H1 (cell line): ENCODE data around the gene CYREN. TPM values are rescaled to one million over a fixed set of nuclear protein-coding genes. Genes with fewer than 3 reads are reported as not detected.

Source experiments
- CTCF ChIA-PET: fragments of 300-600 bp; sonication (Branson Sonifier 250); formaldehyde crosslinking; loops from one replicate; lab custom pipeline; 2021; ENCODE audit not compliant: partially characterized antibody; lab: Charles Lee
- POLR2A ChIA-PET: fragments of 300-600 bp; sonication (Branson Sonifier 250); formaldehyde crosslinking; loops from one replicate; lab custom pipeline; 2021; ENCODE audit warnings: inconsistent platforms; ENCODE audit not compliant: partially characterized antibody; lab: Charles Lee
- DNase-seq, 2 experiments: peaks; one replicate each; pipeline versions ENCODE4 v3.0.0 to v3.0.0-alpha.2; 2010 to 2022; ENCODE audit warnings: low spot score in 2 of 2, low read depth in 1 of 2, mixed read lengths in 1 of 2
- FAIRE-seq: peaks from 2 replicates; lab custom pipeline; 2011; peaks lifted over from hg19 to GRCh38; lab: Jason Lieb, UNC
- H2AFZ ChIP-seq: 2 replicates; pipeline ENCODE4 v1.8.1; 2012; ENCODE audit warnings: low read length, inconsistent platforms
- H2AK5ac ChIP-seq: 2 replicates; pipeline ENCODE4 v1.6.1; 2013; ENCODE audit warnings: low read depth, low read length
- H2BK120ac ChIP-seq: replicated peaks from 2 replicates; pipeline ENCODE3; 2013; ENCODE audit warnings: low read depth, low read length, inconsistent platforms
- H2BK12ac ChIP-seq: 2 replicates; pipeline ENCODE4 v1.6.1; 2013; ENCODE audit warnings: low read depth, low read length
- H2BK15ac ChIP-seq: 2 replicates; pipeline ENCODE4 v1.6.1; 2013; ENCODE audit warnings: low read length
- H2BK20ac ChIP-seq: 2 replicates; pipeline ENCODE4 v1.6.1; 2013; ENCODE audit warnings: low read length
- H2BK5ac ChIP-seq: 2 replicates; pipeline ENCODE4 v1.6.1; 2013; ENCODE audit warnings: low read depth, low read length
- H3K14ac ChIP-seq: 2 replicates; pipeline ENCODE4 v1.6.1; 2013; ENCODE audit warnings: inconsistent platforms; ENCODE audit not compliant: insufficient read length
- H3K18ac ChIP-seq: 2 replicates; pipeline ENCODE4 v1.6.1; 2013; ENCODE audit warnings: low read length; ENCODE audit errors: extremely low read depth
- H3K23ac ChIP-seq: 2 replicates; pipeline ENCODE4 v1.6.1; 2013; ENCODE audit warnings: inconsistent platforms; ENCODE audit not compliant: insufficient read length
- H3K23me2 ChIP-seq: 2 replicates; pipeline ENCODE4 v1.6.1; 2013; ENCODE audit warnings: low read depth, low read length
- H3K27ac ChIP-seq: 2 replicates; pipeline ENCODE4 v1.6.1; 2011; ENCODE audit warnings: low read depth, low read length, inconsistent platforms
- H3K27me3 ChIP-seq, 4 experiments: replicated peaks in 1 of 4; 1 replicate in 1 of 4; 2 replicates in 3 of 4; pipeline versions ENCODE4 v1.6.1 to v1.8.1; 2011 to 2013; ENCODE audit warnings: low read length in 3 of 4, mild to moderate bottlenecking in 3 of 4, inconsistent platforms in 2 of 4, mixed read lengths in 2 of 4, moderate library complexity in 1 of 4; ENCODE audit not compliant: control insufficient read depth in 3 of 4, insufficient read depth in 3 of 4; ENCODE audit errors: extremely low read depth in 1 of 4
- H3K36me3 ChIP-seq, 4 experiments: 2 replicates each; pipeline versions ENCODE4 v1.6.1 to v1.8.1; 2011 to 2013; ENCODE audit warnings: mild to moderate bottlenecking in 4 of 4, low read length in 3 of 4, moderate library complexity in 2 of 4, control low read depth in 1 of 4, inconsistent platforms in 1 of 4; ENCODE audit not compliant: insufficient read depth in 4 of 4, control insufficient read depth in 2 of 4
- H3K4ac ChIP-seq: replicated peaks from 2 replicates; pipeline ENCODE3; 2013; ENCODE audit warnings: low read length, low read depth, mixed read lengths, inconsistent platforms; ENCODE audit not compliant: insufficient read length
- H3K4me1 ChIP-seq, 4 experiments: replicated peaks in 1 of 4; 1 replicate in 1 of 4; 2 replicates in 3 of 4; pipeline versions ENCODE4 v1.6.1 to v1.8.1; 2011 to 2013; ENCODE audit warnings: low read length in 3 of 4, inconsistent platforms in 2 of 4, mixed read lengths in 1 of 4; ENCODE audit not compliant: insufficient read depth in 4 of 4, control insufficient read depth in 3 of 4
- H3K4me2 ChIP-seq, 2 experiments: 2 replicates each; pipeline versions ENCODE4 v1.6.1 to v1.8.1; 2011 to 2013; ENCODE audit warnings: low read depth in 2 of 2, low read length in 2 of 2, control low read depth in 1 of 2, inconsistent platforms in 1 of 2, mild to moderate bottlenecking in 1 of 2; ENCODE audit not compliant: insufficient read depth in 1 of 2
- H3K4me3 ChIP-seq, 4 experiments: fragments of 200-600, 300-600 bp in 1 of 4; sonication (generic), shearing (Covaris generic), sonication (Bioruptor Twin) in 1 of 4; 2 replicates each; pipeline versions ENCODE4 v1.5.1 to v1.8.1; 2011 to 2016; ENCODE audit warnings: low read length in 4 of 4, low read depth in 3 of 4, control low read depth in 2 of 4, inconsistent platforms in 2 of 4, mild to moderate bottlenecking in 2 of 4, mixed read lengths in 1 of 4, moderate library complexity in 1 of 4; ENCODE audit not compliant: insufficient read depth in 2 of 4; ENCODE audit errors: extremely low read depth in 1 of 4
- H3K56ac ChIP-seq: replicated peaks from 2 replicates; pipeline ENCODE3; 2013; ENCODE audit warnings: low read depth, mild to moderate bottlenecking, mixed read lengths, low read length, inconsistent platforms; ENCODE audit not compliant: insufficient read length
- H3K79me1 ChIP-seq: 2 replicates; pipeline ENCODE4 v1.6.1; 2013; ENCODE audit warnings: low read depth, low read length, control low read depth
- H3K79me2 ChIP-seq, 2 experiments: 2 replicates each; pipeline versions ENCODE4 v1.6.1 to v1.8.1; 2012 to 2013; ENCODE audit warnings: low read length in 2 of 2, mild to moderate bottlenecking in 2 of 2, inconsistent platforms in 1 of 2; ENCODE audit not compliant: insufficient read depth in 2 of 2, control insufficient read depth in 1 of 2
- H3K9ac ChIP-seq, 4 experiments: replicated peaks in 1 of 4; 1 replicate in 1 of 4; 2 replicates in 3 of 4; pipeline versions ENCODE4 v1.6.1 to v1.8.1; 2011 to 2013; ENCODE audit warnings: low read depth in 3 of 4, low read length in 3 of 4, control low read depth in 2 of 4, mild to moderate bottlenecking in 2 of 4, moderate library complexity in 2 of 4, inconsistent platforms in 1 of 4; ENCODE audit errors: extremely low read depth in 1 of 4
- H3K9me3 ChIP-seq, 2 experiments: 2 replicates each; pipeline versions ENCODE4 v1.6.1 to v1.8.1; 2012 to 2013; ENCODE audit warnings: mild to moderate bottlenecking in 2 of 2, moderate library complexity in 2 of 2, control low read depth in 1 of 2, inconsistent platforms in 1 of 2, low read depth in 1 of 2, low read length in 1 of 2, mixed read lengths in 1 of 2; ENCODE audit not compliant: insufficient read depth in 2 of 2
- H4K20me1 ChIP-seq, 2 experiments: replicated peaks in 1 of 2; 2 replicates each; pipeline versions ENCODE3 to v1.8.1; 2011 to 2013; ENCODE audit warnings: inconsistent platforms in 2 of 2, low read length in 2 of 2, mild to moderate bottlenecking in 1 of 2; ENCODE audit not compliant: insufficient read depth in 2 of 2, control insufficient read depth in 1 of 2
- H4K5ac ChIP-seq: 2 replicates; pipeline ENCODE4 v1.6.1; 2013; ENCODE audit warnings: low read length, low read depth, mixed read lengths, inconsistent platforms; ENCODE audit not compliant: insufficient read length
- H4K8ac ChIP-seq: 2 replicates; pipeline ENCODE4 v1.8.0; 2013; ENCODE audit warnings: mild to moderate bottlenecking, moderate library complexity, low read length, inconsistent platforms; ENCODE audit not compliant: insufficient read depth; ENCODE audit errors: extremely low read depth
- H4K91ac ChIP-seq: replicated peaks from 2 replicates; pipeline ENCODE3; 2013; ENCODE audit warnings: low read length, mixed read lengths, inconsistent platforms; ENCODE audit not compliant: insufficient read length
- ASH2L ChIP-seq: fragments of 200-600, 300-600 bp; sonication (generic); IDR thresholded peaks from one replicate; pipeline ENCODE4 v1.7.1; 2017; ENCODE audit warnings: low read length
- BCL11A ChIP-seq, 2 experiments: IDR thresholded peaks; one replicate each; pipeline ENCODE4 v1.6.1; 2011; ENCODE audit warnings: low read depth in 2 of 2, low read length in 2 of 2, mild to moderate bottlenecking in 2 of 2
- EP300 ChIP-seq, 2 experiments: IDR thresholded peaks; 1 replicate in 1 of 2; 2 replicates in 1 of 2; pipeline ENCODE4 v1.6.1; 2011 to 2012; ENCODE audit warnings: low read depth in 2 of 2, low read length in 2 of 2, mild to moderate bottlenecking in 2 of 2, borderline replicate concordance in 1 of 2, inconsistent platforms in 1 of 2, moderate library complexity in 1 of 2
- HDAC6 ChIP-seq: IDR thresholded peaks from one replicate; pipeline ENCODE4 v1.7.1; 2012; ENCODE audit warnings: low read depth, mild to moderate bottlenecking, inconsistent platforms, low read length, moderate library complexity
- KDM1A ChIP-seq: fragments of 200-600, 300-600 bp; sonication (generic); IDR thresholded peaks from 2 replicates; pipeline ENCODE4 v1.7.1; 2016; ENCODE audit warnings: mild to moderate bottlenecking, low read length, borderline replicate concordance
- RNF2 ChIP-seq: fragments of 200-900, 300-1000 bp; sonication (generic); IDR thresholded peaks from 2 replicates; pipeline ENCODE4 v1.7.1; 2016; ENCODE audit warnings: borderline replicate concordance, low read depth, mild to moderate bottlenecking, antibody characterized with exemption, low read length; ENCODE audit not compliant: poor library complexity, severe bottlenecking; ENCODE audit errors: missing control alignments
- RXRA ChIP-seq: IDR thresholded peaks from 2 replicates; pipeline ENCODE4 v1.6.1; 2011; ENCODE audit warnings: low read depth, mild to moderate bottlenecking, low read length, moderate library complexity; ENCODE audit not compliant: insufficient read depth
- SIX5 ChIP-seq: IDR thresholded peaks from 2 replicates; pipeline ENCODE4 v1.6.1; 2011; ENCODE audit warnings: mild to moderate bottlenecking, low read depth, low read length
- SUZ12 ChIP-seq: fragments of 200-600 bp; sonication (generic); IDR thresholded peaks from 2 replicates; pipeline ENCODE4 v1.6.1; 2012; ENCODE audit warnings: mild to moderate bottlenecking, inconsistent platforms, low read length, moderate library complexity, mixed read lengths
- TEAD4 ChIP-seq: IDR thresholded peaks from 2 replicates; pipeline ENCODE4 v1.6.1; 2012; ENCODE audit warnings: low read depth, low read length, inconsistent platforms, mixed read lengths
- YY1 ChIP-seq: IDR thresholded peaks from 2 replicates; pipeline ENCODE4 v1.6.1; 2011; ENCODE audit warnings: low read depth, mild to moderate bottlenecking, low read length
- WGBS, 2 experiments: shearing (Covaris generic) in 1 of 2; methylation state at CpG; one replicate each; pipeline versions ENCODE4 v1.1.6 to v1.1.7; 2013 to 2015; ENCODE audit warnings: low lambda C conversion rate in 2 of 2, mixed read lengths in 2 of 2, inconsistent platforms in 1 of 2, low coverage in 1 of 2, missing lambda C conversion rate in 1 of 2; ENCODE audit not compliant: insufficient replicate concordance in 2 of 2, insufficient coverage in 1 of 2, insufficient read length in 1 of 2; ENCODE audit errors: extremely low coverage in 1 of 2, missing lambda C conversion rate in 1 of 2; 5-methylcytosine and 5-hydroxymethylcytosine counted together
- polyA plus RNA-seq, 7 experiments: library from polyadenylated mRNA; depleted of rRNA in 3 of 7; stranded (reverse) in 5 of 7; unstranded in 2 of 7; fragments of >200 nt in 5 of 7; fragments of 200-250 nt in 2 of 7; gene quantifications; 1 replicate in 5 of 7; 2 replicates in 1 of 7; 4 replicates in 1 of 7; pipeline versions ENCODE4 v1.2.1 to v1.2.3, GENCODE V29; 2011 to 2013; ENCODE audit warnings: missing spikeins in 2 of 7, mixed read lengths in 2 of 7
- total RNA-seq: library from RNA; stranded (reverse); fragmentation: NEBNext Ultra II Directional; extraction: Animal tissue kit (Norgen Biotek cat#: 25700); gene quantifications from 2 replicates; pipeline ENCODE4 v1.2.1, GENCODE V29; 2021

The CYREN gene
- total and polyA plus RNA-seq, 2 of the 8 experiments (the other 6 are each of a cell fraction or from before 2014, with no cell fraction given) = 25.1 to 46.2 TPM

GRCh38 chr7:135194494-135195095, 24.1 kb upstream of the CYREN start:
- no peak overlapping the region for H3K9ac ChIP-seq
- no peak overlapping the region for H2BK5ac ChIP-seq
- no peak overlapping the region for H3K23ac ChIP-seq
- H3K27me3 ChIP-seq = no peaks in the 10 kb centered on the region
- no peak overlapping the region for H2BK120ac ChIP-seq
- H3K4ac ChIP-seq = no peak overlapping the region
- no peaks in the 10 kb centered on the region for H3K79me1 ChIP-seq
- no peak overlapping the region for H3K18ac ChIP-seq
- no peak overlapping the region for H2BK12ac ChIP-seq
- no peak overlapping the region for H3K27ac ChIP-seq
- H3K79me2 ChIP-seq = no peaks in the 10 kb centered on the region
- no peaks in the 10 kb centered on the region for H3K23me2 ChIP-seq
- no peak overlapping the region for H2BK20ac ChIP-seq
- 87% methylated on average over 12 of the region's 12 CpGs; no CpG with 5 or more reads in 1 of the 2 experiments for WGBS, 2 experiments
- H3K9me3 ChIP-seq = no peaks in the 10 kb centered on the region
- DNase-seq = no peak
- peaks cover 0 to 2% (median 0%) of the 10 kb centered on the region in 4 experiments; a peak in 1 of 8 replicates for H3K36me3 ChIP-seq
- H4K20me1 ChIP-seq = peaks cover 0 to 2% of the 10 kb centered on the region in 2 experiments
- peaks cover 0 to 4% (median 2%) of the 10 kb centered on the region in 4 experiments; a peak in 3 of 7 replicates for H3K4me1 ChIP-seq
- ChIA-PET CTCF (interaction anchor here (0.7 to 1.3 kb wide), 3 partner anchors 16 to 42 kb away, joined by 3 to 4 read pairs (median 3); no protein-coding TSS in a partner anchor), POLR2A (interaction anchor here (0.6 to 1.2 kb wide), 3 partner anchors 13 to 74 kb away, joined by 3 to 4 read pairs (median 3); partner anchors contain the start of gene CYREN)
- no peak overlapping the region for H3K4me3 ChIP-seq
- no peak overlapping the region for H2AFZ ChIP-seq
- H4K8ac ChIP-seq = no peak overlapping the region
- no peak overlapping the region for H3K4me2 ChIP-seq
- H2BK15ac ChIP-seq = no peak overlapping the region
- no peak overlapping the region for H4K5ac ChIP-seq
- no peak overlapping the region for H3K14ac ChIP-seq
- H3K56ac ChIP-seq = no peak overlapping the region
- no peak overlapping the region for H2AK5ac ChIP-seq
- no peak overlapping the region for H4K91ac ChIP-seq
- FAIRE-seq = no peak
- TF ChIP-seq EP300 (IDR thresholded peaks at IDR 0.05; ENCODE audit: borderline replicate concordance in 1 of 2, low read depth in 2 of 2, low read length in 2 of 2) = no peak
- TF ChIP-seq YY1 = no peak
- TF ChIP-seq SIX5 = no peak
- TF ChIP-seq ASH2L = no peak
- no peak for TF ChIP-seq HDAC6
- no peak for TF ChIP-seq BCL11A (IDR thresholded peaks at IDR 0.05; ENCODE audit: low read depth in 2 of 2, low read length in 2 of 2)
- TF ChIP-seq RNF2 = no peak
- TF ChIP-seq TEAD4 = no peak
- TF ChIP-seq SUZ12 = no peak
- no peak for TF ChIP-seq KDM1A
- TF ChIP-seq RXRA = no peak
